ENCODE results near the gene EXOC2.

EXOC2 gene

DNA sequence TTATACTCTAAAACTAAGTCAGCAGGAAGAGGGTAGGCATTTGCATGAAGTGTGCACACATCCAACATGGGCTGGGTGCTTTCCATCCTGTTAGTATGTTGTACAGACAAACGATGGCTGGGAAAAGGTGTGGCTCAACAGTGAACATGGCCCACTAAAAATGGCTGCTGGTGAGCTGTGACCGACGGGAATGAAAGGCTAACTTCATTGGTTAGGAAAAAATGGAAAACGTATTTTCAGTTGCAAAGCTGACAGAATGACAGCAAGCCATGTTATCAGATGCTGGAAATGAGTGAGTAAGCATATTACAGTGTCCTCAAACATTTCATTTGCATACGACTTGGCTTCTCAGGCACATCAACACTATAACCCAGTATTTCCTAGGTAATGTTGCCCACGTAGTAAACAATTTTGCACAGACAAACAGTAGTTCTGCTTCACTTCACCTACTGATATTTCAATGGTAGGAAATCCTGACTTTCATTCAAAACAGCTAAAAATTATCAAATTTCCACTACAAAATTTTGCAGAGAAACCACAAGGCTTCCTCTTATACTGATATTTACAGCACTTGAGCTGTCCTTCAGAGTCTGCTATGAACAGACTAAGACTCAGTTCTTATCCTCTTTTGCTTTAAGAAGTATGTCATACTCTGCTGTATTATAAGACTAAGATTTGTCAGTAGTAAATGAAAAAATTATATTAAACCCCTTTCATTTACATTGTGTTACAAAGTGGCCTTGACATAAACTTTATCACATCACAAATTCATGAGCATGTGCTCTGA, 202.5 kb downstream of the EXOC2 start:
- FAIRE-seq = no peak

DNA sequence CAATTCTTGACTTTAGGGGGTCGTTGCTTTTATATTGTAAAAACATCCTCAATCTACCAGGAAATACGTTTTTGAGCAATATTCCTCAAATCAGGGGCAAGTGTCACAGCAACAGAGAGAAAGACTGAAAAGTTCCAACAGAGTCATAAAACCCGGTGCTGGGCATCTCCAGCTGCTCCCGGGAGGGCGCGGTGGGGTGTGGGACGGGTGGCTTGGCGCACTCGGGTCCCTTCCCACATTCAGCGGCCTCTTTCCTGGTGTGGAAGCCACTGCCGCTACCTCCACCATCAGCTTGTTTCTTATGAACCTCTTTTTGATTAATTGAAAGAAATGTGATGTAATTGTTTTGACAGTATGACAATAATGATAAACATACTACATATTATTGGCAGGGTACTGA, 203.2 kb downstream of the EXOC2 start:
- no peak for FAIRE-seq

DNA sequence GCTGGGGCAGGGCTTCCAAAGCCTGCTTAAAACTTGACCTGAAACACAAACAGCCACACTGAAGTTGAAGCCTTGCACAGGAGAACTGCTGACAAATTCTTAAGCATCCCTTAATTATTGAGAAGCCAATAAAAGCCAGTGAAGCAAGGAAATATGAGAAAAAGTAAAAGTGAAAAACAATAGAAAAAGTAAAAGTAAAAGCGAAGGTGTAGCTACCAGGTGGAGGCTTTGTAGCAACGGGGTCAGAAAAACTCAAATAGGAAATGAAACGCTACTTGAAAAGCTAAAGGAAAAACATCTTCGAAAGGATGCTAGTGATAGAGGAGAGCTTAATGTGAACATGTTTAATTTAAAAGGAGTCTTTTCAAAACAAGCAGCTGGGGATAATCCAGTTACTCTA, 203.9 kb downstream of the EXOC2 start:
- no peak for FAIRE-seq

DNA sequence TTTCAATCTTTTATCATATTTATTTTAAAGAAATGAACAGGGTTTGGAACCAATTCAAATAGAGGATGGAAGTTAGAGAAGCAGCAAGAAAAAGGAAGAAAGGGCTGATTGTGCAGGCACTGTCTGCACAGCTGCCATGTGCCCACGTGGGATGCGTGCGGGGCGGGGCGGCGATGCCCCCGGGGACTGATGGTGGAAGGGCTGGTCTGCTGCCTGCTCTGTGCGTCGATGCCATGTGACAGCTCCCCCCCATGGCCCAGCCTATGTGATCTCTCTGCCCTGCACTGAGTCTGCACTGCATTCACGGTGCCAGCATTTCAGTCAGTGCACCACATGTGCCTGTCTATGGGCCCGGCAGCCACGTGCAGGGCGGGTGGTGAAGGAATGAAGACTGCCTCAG, 205.0 kb downstream of the EXOC2 start:
- FAIRE-seq = no peak

DNA sequence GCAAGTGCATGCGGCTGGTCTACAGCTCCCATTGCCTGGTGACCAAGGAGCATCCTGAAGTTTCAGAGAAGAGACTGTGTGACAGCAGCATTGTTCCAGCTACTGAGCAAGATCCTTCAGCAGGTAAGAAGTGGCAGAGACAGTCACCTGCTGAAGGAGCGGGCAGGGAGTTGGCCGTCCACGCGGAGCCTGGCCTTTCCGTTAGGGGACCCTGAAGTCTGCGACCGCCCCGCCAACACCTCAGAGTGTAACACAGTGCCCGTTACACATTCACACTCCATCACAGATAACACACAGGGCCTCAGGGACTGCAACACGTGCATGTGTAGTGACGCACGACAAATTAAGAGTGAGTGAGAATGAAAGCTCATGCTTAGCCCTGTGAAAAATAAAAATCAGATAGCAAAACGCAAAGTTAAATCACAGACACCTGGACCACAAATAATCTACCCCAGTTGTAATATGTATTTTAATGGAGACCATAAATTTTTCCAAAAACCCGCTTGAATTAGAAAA, 207.2 kb downstream of the EXOC2 start:
- FAIRE-seq = no peak

DNA sequence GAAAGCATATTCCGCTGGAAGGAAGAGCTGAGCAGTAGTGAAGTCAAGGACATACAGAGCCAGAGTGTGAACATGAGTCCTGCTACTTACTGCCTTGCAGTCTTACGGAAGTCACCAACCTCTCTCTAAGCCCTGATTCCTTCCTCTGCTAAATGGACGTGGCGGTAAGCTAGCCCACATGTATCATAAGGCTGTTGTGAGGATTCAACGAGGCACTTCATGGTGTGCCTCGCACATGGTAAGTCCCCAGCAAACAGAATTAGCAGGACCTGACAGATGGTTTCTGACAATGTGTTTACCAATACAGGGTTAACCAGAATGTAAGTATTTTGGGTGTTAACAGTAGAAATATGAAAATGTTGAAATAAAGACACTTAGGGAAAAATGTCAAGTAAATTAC, 208.2 kb downstream of the EXOC2 start:
- no peak for FAIRE-seq

DNA sequence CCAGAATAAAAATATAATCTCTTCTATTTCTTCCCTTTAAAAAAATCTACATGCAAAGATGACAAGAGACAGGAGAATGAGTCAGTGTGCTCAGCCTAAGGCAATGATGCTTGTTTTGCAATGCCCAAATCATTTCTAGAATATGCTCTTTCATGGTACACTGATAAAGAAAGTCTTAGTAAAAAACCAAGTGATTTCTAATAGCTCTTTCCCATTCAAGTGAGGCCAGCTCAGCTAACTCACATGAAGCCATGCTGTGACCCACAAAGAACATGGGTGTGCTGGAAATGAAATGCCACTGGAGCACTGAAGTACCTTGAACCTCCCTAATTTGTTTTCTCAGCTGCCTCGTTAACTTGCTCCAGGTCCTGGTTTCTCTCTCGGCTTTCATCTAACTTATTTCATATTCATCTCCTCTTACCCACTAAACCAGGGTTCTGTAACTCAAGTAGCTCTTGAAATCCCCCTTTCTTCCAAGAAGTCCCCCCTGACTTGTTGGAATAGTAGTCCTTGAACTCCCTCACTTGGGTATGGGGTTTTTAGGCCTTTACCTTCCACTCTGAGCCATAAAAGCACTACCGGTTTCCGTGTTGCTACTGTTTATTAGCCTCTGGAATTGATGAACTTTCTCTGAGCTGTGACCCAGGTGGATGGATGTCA, 208.7 kb downstream of the EXOC2 start:
- no peak for FAIRE-seq

DNA sequence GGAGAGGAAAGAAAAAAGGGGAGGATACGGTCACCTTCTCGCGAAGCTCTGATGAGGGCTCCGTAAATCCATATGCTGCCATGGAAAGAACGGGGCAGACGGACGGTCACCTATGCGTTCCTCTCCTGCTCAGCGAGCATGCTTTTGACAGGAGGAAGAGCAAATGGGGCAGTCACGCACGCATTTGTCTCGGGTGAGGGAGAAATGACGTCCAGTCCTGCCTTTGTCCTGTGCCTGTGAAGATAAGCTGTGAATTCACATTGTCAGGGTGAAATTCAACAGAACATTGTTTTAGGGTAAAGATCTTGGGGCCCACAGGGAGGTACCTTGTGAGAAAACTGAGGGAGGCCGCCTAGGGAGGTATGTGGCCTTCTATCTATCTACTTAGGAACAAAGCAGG, 217.6 kb downstream of the EXOC2 start:
- FAIRE-seq = no peak

DNA sequence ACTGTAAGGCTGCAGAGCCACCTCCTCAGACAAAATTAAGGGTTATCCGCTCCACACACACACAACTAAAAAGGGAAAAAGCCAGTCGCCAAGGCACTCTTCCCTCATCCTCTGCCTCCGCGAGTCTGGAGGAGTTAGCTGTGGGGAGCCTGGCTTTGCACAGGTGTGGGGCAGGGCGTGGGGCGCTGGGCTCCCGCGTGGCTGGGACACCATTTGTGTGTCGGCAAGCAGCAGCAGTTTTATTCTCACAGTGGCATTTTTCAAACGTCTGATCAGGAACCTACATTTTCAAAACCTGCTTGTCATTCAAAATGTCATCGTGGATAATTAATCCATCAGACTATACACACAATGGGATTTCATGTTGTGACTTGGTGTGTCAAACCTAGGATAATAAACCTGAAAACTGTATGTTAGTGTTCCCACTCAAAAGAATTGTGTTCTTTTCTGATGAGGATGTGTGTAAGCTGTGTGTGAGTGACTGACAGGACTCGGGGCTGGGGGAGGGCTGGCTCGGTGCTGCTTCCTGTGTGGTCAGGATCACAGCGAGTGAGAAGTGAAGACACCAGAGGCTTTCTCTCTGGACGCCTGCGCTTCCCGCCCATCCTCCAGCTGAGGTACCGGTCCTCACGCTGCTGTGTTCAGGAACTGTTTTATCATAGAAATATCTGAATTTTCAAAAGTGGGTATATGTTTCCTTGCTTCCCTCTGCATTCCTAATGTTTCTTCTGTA, 218.3 kb downstream of the EXOC2 start:
- FAIRE-seq = no peak

DNA sequence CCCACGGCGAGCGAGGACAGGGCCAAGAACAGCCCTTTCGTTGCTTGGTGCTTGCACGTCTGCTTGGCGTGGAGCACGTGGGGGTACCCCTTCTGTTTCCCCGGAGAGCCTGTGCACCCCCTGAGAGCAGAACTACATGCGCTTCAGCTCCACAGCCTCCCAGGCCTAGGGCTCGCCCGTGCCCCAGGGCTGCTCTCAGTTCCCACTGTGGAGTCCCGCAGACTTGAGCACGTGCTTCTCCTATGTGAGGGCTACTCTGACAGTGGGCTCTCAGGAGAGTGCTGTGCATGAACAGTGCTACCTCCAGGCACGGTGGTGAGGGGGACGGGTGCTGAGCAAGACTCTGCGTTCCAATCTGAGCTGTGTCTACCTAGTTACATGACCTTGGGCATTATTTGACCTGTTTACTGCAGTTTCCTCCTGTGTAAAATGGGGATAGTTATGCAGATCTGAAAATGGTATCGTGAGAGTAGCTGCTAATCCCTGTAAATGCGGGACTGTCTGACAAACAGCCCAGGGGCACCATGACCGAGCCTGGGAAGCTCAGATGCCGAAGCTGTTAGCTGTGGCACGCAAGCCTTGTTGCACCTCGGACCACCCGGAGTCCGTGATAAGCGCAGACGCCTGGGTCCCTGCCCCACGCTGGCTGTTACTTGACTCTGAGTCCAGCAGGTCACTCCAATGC, 219.0 kb downstream of the EXOC2 start:
- no peak for FAIRE-seq

DNA sequence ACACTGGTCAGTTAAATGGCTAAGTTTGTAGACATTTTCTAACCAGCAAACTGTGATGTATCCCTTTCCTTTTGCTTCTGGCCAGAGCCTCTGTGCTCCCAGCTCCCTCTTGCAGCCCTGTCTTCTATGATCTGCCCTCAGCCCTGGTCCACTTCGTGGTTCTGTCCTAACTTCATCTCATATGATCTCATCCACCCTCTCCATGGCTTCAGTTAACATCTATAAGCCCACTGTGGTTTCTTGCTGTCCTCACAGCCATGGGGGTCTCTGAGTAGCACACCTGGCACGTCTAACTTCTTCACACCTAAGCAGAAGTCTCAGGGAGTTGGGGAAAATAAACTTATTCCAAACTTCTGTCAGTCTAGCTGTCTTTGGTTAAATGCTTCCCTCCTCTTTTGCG, 219.6 kb downstream of the EXOC2 start:
- no peak for FAIRE-seq

DNA sequence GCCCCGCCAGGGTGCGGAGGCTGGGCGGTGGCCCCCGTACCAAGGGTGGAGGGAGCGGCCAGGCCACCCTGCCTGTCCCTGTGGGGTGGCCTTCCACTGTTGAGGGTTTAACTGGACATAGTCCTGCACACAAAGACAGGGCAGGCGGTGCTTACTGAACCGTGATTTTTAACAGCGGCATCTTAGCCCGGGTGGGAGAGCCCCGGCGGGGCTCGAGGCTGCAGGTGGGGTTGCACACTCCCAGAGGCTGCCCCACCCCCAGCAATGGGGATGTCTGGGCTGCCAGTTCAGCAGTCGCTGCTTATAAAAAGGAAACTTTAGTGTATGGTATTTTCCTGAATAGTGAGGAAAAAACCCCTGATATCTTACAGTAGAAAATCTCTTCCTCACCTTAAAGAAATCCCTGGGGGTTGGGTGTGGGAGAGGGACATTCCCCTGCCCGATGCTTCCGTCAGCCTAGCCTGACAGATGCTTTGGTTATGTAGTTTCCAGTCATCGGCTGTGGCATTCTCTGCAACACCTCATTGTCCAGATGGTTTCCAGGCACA, 222.0 kb downstream of the EXOC2 start:
- no peak for FAIRE-seq

DNA sequence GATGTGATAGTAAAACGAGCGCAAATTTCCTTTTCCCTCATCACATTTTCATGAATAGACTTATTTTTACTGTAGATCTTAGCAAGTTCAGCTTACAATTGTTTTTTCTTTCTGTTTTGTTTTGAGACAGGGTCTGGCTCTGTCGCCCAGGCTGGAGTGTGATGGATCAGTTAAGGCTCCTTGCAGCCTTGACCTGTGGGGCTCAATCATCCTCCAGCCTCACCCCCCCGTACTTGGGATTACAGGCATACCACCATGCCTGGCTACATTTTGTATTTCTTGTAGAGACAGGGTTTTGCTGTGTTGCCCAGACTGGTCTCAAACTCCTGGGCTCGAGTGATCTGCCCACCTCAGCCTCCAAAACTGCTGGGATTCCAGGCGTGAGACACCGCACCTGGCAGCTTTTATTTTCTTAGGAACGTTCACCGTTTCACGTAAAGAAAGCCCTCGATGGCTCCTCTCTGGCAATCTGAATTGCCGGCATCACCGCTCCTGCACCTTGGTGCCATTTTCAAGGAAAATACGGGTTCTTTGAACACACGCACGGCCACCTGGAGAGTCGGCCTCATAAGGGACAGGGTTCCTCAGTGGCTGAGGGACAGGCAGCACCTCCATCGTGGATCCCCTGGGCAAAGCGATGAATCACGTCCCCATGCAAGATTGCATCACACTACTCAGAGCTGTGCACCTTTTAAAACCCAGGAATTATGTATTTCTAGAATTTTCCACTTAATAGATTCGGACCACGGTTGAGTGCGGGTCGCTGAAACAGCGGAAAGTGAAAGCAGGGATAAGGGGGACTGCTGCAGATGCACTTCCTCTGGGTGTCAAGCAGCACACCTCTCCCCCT, 222.7 kb downstream of the EXOC2 start:
- no peak for FAIRE-seq

DNA sequence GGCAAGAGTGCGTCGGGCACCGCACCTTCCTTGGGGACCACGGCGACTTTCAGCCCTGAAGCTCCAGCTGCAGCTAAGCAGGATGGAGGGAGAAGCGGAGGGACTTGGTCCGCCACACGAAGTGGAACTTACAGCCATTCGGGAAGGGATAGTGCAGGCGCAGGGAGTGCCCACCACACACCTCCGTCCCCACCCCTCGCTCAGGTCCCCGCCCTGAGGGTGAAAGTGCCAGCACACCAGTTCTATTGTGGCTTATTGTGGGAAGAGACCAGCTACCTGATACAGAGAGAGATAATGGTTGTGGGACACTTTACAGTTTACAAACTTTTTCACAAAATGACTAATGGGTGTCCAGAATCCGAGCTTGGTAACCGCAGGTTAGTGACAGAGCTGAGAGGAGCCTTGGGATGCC, 225.3 kb downstream of the EXOC2 start:
- no peak for FAIRE-seq

DNA sequence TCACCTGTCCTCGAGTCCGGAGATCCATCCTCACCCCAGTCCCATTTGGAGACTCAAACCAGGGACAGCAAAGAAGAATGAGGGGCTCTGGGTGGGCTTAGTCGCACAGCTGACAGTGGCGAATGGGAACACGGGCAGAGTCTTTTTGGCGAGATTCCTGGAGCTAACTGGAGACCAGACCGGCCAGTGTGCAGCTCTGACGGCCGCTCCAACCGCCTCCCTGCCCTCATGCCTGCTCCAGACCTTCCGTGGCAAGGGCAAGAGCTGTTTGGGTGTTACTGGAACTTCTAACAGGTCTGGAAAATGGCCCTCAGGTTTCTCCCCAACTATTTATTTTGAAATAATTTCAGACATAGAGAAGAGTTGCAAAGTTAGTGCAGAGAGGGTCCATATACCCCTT, 225.8 kb downstream of the EXOC2 start:
- FAIRE-seq = no peak

DNA sequence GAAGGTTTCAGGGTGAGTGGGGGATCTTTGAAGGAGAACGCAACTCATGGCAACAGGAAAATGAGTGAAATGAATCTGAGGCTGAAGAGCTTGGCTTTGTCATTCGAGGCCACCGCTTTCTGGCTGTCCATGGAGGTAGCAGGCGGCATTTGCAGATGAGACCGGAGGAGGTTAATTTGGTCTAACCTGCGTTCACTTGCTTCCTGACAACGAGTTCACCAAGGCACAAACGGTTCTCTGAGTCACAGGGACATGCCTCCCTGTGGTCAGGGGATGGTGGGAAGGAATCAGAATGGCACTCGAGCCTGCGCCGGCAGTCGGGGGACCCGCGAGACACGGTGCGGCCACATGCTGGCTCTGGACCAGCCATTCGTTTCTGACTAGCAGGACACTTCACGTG, 226.4 kb downstream of the EXOC2 start:
- no peak for FAIRE-seq

DNA sequence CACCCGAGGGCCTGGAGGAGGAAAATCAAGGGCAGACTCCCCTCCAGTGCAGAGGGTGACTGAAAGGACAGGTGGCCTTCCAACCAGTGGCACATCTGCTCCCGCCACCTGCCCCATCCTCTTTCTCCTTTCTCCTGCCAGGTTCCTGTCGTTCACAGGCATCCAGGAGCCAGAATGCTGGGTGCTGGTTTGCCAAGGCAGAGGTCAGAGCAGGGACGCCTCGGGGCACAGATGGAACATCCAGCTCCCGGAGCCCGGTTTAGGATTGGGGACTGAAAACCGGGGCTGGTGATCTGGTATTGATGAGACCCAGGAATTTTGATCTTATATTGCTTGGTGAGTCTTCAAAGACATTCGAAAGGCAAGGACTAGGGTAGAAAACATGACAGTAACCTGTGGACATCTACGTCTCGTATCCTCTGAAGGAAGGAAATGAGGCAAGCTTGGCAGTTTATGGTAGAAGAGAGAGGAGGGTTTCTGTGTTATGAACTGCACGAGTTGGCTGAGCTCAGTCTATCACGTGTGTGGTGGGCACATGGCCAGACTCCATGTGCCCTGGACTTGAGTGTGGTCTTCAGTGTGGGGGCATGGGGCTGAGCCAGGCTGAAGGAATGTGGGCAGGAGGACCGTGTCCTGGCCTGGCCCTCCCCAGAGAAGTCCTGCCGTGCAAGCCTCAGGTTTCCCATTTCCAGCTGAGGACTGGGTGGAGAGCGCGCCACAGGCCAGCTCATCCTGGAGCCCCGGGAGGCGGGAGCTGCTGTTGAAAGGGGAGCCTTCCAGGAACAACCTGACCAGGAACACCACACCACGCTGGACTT, 227.2 kb downstream of the EXOC2 start:
- no peak for FAIRE-seq

DNA sequence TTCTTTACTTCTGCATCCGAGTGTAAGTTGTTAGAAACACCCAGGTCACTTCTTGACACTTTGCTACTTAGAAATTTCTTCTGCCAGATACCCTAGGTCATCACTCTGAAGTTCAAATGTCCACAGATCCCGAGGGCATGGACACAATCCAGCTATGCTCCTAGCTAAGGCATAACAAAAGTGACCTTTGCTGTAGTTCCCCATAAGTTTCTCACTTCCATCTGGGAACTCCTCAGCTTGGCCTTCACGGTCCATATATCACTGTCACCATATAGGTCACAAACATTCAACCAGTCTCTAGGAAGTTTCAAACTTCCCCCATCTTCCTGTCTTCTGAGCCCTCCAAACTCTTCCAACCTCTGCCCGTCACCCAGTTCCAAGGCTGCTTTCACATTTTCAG, 236.1 kb downstream of the EXOC2 start:
- no peak for FAIRE-seq

DNA sequence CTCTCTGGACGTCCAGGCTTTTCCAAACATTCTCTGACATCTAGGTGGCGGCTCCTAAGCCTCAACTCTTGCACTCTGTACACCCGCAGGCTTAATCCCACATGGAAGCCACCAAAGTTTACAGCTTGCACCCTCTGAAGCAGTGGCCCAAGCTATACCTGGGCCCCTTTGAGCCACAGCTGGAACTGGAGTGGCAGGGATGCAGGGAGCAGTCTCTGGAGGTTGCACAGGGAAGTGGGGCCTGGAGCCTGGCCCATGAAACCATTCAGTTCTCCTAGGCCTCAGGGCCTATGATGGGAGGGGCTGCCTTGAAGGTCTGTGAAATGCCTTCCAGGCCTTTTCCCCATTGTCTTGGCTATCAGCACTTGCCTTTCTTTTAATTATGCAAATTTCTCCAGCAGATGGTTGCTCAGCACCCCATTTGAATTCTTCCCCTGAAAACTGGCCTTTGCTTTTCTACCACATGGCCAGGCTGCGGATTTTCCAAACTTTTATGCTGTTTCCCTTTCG, 236.5 kb downstream of the EXOC2 start:
- no peak for FAIRE-seq

DNA sequence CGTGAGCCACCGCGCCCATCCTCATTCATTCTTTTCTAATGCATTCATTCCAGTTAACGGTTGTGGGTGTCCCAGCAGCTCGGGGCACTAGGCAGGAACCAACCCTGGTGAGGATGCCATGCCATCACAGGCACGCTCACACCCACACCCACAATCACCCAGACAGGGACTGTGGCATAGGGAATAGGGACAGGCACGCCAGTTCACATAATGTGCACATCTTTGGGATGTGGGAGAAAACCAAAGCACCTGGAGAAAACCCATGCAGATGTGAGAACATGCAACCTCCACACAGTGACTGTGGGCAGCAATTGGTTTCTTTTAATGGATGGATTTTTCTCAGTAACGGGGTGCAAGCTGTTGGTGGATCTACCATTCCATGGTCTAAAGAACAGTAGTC, 237.1 kb downstream of the EXOC2 start:
- no peak for FAIRE-seq
